ENCODE data around the gene ADGRG3.

Gene ADGRG3

GRCh38 chr16:57679016-57679415 lies 10.9 kb downstream of the ADGRG3 start:
- H3K27me3 ChIP-seq (ENCODE audit: control insufficient read depth in 1 of 2, insufficient read depth in 1 of 2, low read length in 2 of 2), result peaks cover 8 to 49% of the 10 kb centered on the region in 2 experiments
- 82% methylated on average over 12 of the region's 12 CpGs for WGBS
- no peak overlapping the region for H3K27ac ChIP-seq (ENCODE audit: low read length, poor library complexity, severe bottlenecking)

GRCh38 chr16:57679767-57680482 lies 11.8 kb downstream of the ADGRG3 start:
- peaks cover 3 to 49% of the 10 kb centered on the region in 2 experiments for H3K27me3 ChIP-seq (ENCODE audit: control insufficient read depth in 1 of 2, insufficient read depth in 1 of 2, low read length in 2 of 2)
- H3K18ac ChIP-seq (ENCODE audit: low read depth in 1 of 2, low read length in 2 of 2), result no peak overlapping the region
- DNase-seq, result no peak
- H3K9ac ChIP-seq (ENCODE audit: low read length), result no peak overlapping the region
- no peak overlapping the region for H3K27ac ChIP-seq (ENCODE audit: low read length, poor library complexity, severe bottlenecking)
- no peak overlapping the region for H2BK15ac ChIP-seq (ENCODE audit: low read depth, poor library complexity, severe bottlenecking)
- H3K4ac ChIP-seq (ENCODE audit: low read depth in 1 of 2, low read length in 2 of 2), result no peak overlapping the region
- no peaks in the 10 kb centered on the region for H3K79me1 ChIP-seq (replicated peaks; ENCODE audit: low read length, poor library complexity, severe bottlenecking)
- H2BK5ac ChIP-seq (ENCODE audit: low read depth, low read length, poor library complexity, severe bottlenecking), result no peak overlapping the region
- no peak overlapping the region for H2BK120ac ChIP-seq (ENCODE audit: low read depth, low read length)
- no peak overlapping the region for H2BK12ac ChIP-seq (ENCODE audit: low read length in 2 of 2)
- no peaks in the 10 kb centered on the region for H3K9me3 ChIP-seq (ENCODE audit: control insufficient read depth, low read length)
- peaks cover 3% of the 10 kb centered on the region for H3K4me1 ChIP-seq (ENCODE audit: control insufficient read depth, insufficient read depth, low read depth, low read length)
- 83% methylated on average over 3 of the region's 7 CpGs for WGBS
- no peak overlapping the region for H2AK5ac ChIP-seq (ENCODE audit: low read length, severe bottlenecking)
- H3K4me3 ChIP-seq (ENCODE audit: insufficient read depth in 1 of 2, low read depth in 1 of 2, low read length in 2 of 2), result no peak overlapping the region
- no peak overlapping the region for H3K4me2 ChIP-seq (ENCODE audit: low read length, poor library complexity, severe bottlenecking)
- no peak overlapping the region for H4K91ac ChIP-seq (ENCODE audit: low read length)
- H3K36me3 ChIP-seq (ENCODE audit: control insufficient read depth in 1 of 2, insufficient read depth in 2 of 2, low read depth in 1 of 2, low read length in 2 of 2), result no peaks in the 10 kb centered on the region
- H3K23ac ChIP-seq (ENCODE audit: low read length in 2 of 2), result no peak overlapping the region
- no peak overlapping the region for H2AFZ ChIP-seq (ENCODE audit: low read depth, low read length)
- no peak overlapping the region for H4K8ac ChIP-seq (ENCODE audit: low read length)
- no peak overlapping the region for H3K14ac ChIP-seq (ENCODE audit: low read length in 2 of 2)

More at GRCh38 chr16:57679016-57679415, 10.9 kb downstream of the ADGRG3 start:
- Histone ChIP-seq H2BK5ac (ENCODE audit: low read depth, low read length, poor library complexity, severe bottlenecking) (no peak overlapping the region), H3K9me3 (ENCODE audit: control insufficient read depth, low read length) (no peaks in the 10 kb centered on the region), H2AK5ac (ENCODE audit: low read length, severe bottlenecking) (no peak overlapping the region), H3K4ac (ENCODE audit: low read depth in 1 of 2, low read length in 2 of 2) (no peak overlapping the region), H2BK120ac (ENCODE audit: low read depth, low read length) (no peak overlapping the region), H3K4me3 (ENCODE audit: insufficient read depth in 1 of 2, low read depth in 1 of 2, low read length in 2 of 2) (no peak overlapping the region), H4K8ac (ENCODE audit: low read length) (no peak overlapping the region), H3K23ac (ENCODE audit: low read length in 2 of 2) (no peak overlapping the region), H2AFZ (ENCODE audit: low read depth, low read length) (no peak overlapping the region), H3K18ac (ENCODE audit: low read depth in 1 of 2, low read length in 2 of 2) (no peak overlapping the region), H3K36me3 (ENCODE audit: control insufficient read depth in 1 of 2, insufficient read depth in 2 of 2, low read depth in 1 of 2, low read length in 2 of 2) (no peaks in the 10 kb centered on the region), H3K9ac (ENCODE audit: low read length) (no peak overlapping the region), H3K4me2 (ENCODE audit: low read length, poor library complexity, severe bottlenecking) (no peak overlapping the region), H3K4me1 (ENCODE audit: control insufficient read depth, insufficient read depth, low read depth, low read length) (peaks cover 3% of the 10 kb centered on the region), H4K91ac (ENCODE audit: low read length) (no peak overlapping the region), H3K79me1 (replicated peaks; ENCODE audit: low read length, poor library complexity, severe bottlenecking) (no peaks in the 10 kb centered on the region), H2BK15ac (ENCODE audit: low read depth, poor library complexity, severe bottlenecking) (no peak overlapping the region), H2BK12ac (ENCODE audit: low read length in 2 of 2) (no peak overlapping the region), H3K14ac (ENCODE audit: low read length in 2 of 2) (no peak overlapping the region)
- DNase-seq, result no peak

GRCh38 chr16:57680842-57681375 lies 12.8 kb downstream of the ADGRG3 start:
- Histone ChIP-seq H3K4me1 (ENCODE audit: control insufficient read depth, insufficient read depth, low read depth, low read length) (peaks cover 2% of the 10 kb centered on the region), H4K8ac (ENCODE audit: low read length) (no peak overlapping the region), H3K9ac (ENCODE audit: low read length) (no peak overlapping the region), H3K27me3 (ENCODE audit: control insufficient read depth in 1 of 2, insufficient read depth in 1 of 2, low read length in 2 of 2) (peaks cover 3 to 54% of the 10 kb centered on the region in 2 experiments), H3K9me3 (ENCODE audit: control insufficient read depth, low read length) (no peaks in the 10 kb centered on the region), H3K23ac (ENCODE audit: low read length in 2 of 2) (no peak overlapping the region), H3K27ac (ENCODE audit: low read length, poor library complexity, severe bottlenecking) (no peak overlapping the region), H2BK5ac (ENCODE audit: low read depth, low read length, poor library complexity, severe bottlenecking) (no peak overlapping the region), H3K79me1 (replicated peaks; ENCODE audit: low read length, poor library complexity, severe bottlenecking) (no peaks in the 10 kb centered on the region), H2AK5ac (ENCODE audit: low read length, severe bottlenecking) (no peak overlapping the region), H4K91ac (ENCODE audit: low read length) (no peak overlapping the region), H3K4me3 (ENCODE audit: insufficient read depth in 1 of 2, low read depth in 1 of 2, low read length in 2 of 2) (no peak overlapping the region), H2AFZ (ENCODE audit: low read depth, low read length) (no peak overlapping the region), H3K18ac (ENCODE audit: low read depth in 1 of 2, low read length in 2 of 2) (no peak overlapping the region), H2BK12ac (ENCODE audit: low read length in 2 of 2) (no peak overlapping the region), H3K4me2 (ENCODE audit: low read length, poor library complexity, severe bottlenecking) (no peak overlapping the region), H3K36me3 (ENCODE audit: control insufficient read depth in 1 of 2, insufficient read depth in 2 of 2, low read depth in 1 of 2, low read length in 2 of 2) (no peaks in the 10 kb centered on the region), H3K14ac (ENCODE audit: low read length in 2 of 2) (no peak overlapping the region), H3K4ac (ENCODE audit: low read depth in 1 of 2, low read length in 2 of 2) (no peak overlapping the region), H2BK15ac (ENCODE audit: low read depth, poor library complexity, severe bottlenecking) (no peak overlapping the region), H2BK120ac (ENCODE audit: low read depth, low read length) (no peak overlapping the region)
- DNase-seq, result no peak
- WGBS, result 85% methylated on average over 5 of the region's 5 CpGs

- Histone ChIP-seq H2BK5ac (ENCODE audit: low read depth, low read length, poor library complexity, severe bottlenecking) (no peak overlapping the region), H3K4ac (ENCODE audit: low read depth in 1 of 2, low read length in 2 of 2) (no peak overlapping the region), H2AFZ (ENCODE audit: low read depth, low read length) (no peak overlapping the region), H2BK120ac (ENCODE audit: low read depth, low read length) (no peak overlapping the region), H2BK15ac (ENCODE audit: low read depth, poor library complexity, severe bottlenecking) (no peak overlapping the region), H3K9ac (ENCODE audit: low read length) (no peak overlapping the region), H3K79me1 (replicated peaks; ENCODE audit: low read length, poor library complexity, severe bottlenecking) (no peaks in the 10 kb centered on the region), H2AK5ac (ENCODE audit: low read length, severe bottlenecking) (no peak overlapping the region), H3K27ac (ENCODE audit: low read length, poor library complexity, severe bottlenecking) (no peak overlapping the region), H3K36me3 (ENCODE audit: control insufficient read depth in 1 of 2, insufficient read depth in 2 of 2, low read depth in 1 of 2, low read length in 2 of 2) (no peaks in the 10 kb centered on the region), H3K18ac (ENCODE audit: low read depth in 1 of 2, low read length in 2 of 2) (no peak overlapping the region), H3K27me3 (ENCODE audit: control insufficient read depth in 1 of 2, insufficient read depth in 1 of 2, low read length in 2 of 2) (peaks cover 11 to 64% of the 10 kb centered on the region in 2 experiments), H4K8ac (ENCODE audit: low read length) (no peak overlapping the region), H4K91ac (ENCODE audit: low read length) (no peak overlapping the region), H2BK12ac (ENCODE audit: low read length in 2 of 2) (no peak overlapping the region), H3K23ac (ENCODE audit: low read length in 2 of 2) (no peak overlapping the region), H3K4me2 (ENCODE audit: low read length, poor library complexity, severe bottlenecking) (no peak overlapping the region), H3K9me3 (ENCODE audit: control insufficient read depth, low read length) (no peaks in the 10 kb centered on the region), H3K4me3 (ENCODE audit: insufficient read depth in 1 of 2, low read depth in 1 of 2, low read length in 2 of 2) (no peak overlapping the region), H3K14ac (ENCODE audit: low read length in 2 of 2) (no peak overlapping the region), H3K4me1 (ENCODE audit: control insufficient read depth, insufficient read depth, low read depth, low read length) (no peaks in the 10 kb centered on the region)
- 79% methylated on average over 11 of the region's 13 CpGs for WGBS
- DNase-seq, result no peak
Measured at GRCh38 chr16:57681950-57682728, 14.0 kb downstream of the ADGRG3 start.
